A204.1 (cell line): ENCODE measurements around the gene TBC1D4.
"Not testable (repeated sequence)": the region's sequence is repeated elsewhere in the genome, so short reads cannot be mapped to it uniquely, and the experiment has no call there.

Experiments
- FAIRE-seq: peaks from 2 replicates; lab custom pipeline; 2012; peaks lifted over from hg19 to GRCh38; lab: Jason Lieb, UNC

TBC1D4 gene

GRCh38 chr13:75445717-75446499 is 36.1 kb downstream of the TBC1D4 start:
- no peak for FAIRE-seq

DNA sequence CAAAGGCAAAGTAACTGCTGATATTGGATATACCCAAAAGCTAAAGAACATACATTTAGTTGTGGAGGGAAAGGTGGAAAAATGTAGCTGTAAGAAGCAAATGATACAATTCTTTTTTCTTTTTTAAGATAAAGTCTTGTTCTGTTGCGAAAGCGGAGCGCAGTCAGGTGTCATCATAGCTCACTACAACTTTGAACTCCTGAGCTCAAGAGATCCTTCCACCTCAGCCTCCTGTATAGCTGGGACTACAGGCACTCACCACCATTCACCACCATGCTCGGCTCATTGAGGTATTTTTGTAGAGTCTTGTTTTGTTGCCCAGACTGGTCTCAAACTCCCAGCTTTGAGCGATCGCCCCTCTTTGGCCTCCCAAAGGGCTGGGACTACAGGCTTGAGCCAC is 38.0 kb downstream of the TBC1D4 start:
- FAIRE-seq = no peak

GRCh38 chr13:75443356-75443958 is 38.5 kb downstream of the TBC1D4 start:
- no peak for FAIRE-seq

DNA sequence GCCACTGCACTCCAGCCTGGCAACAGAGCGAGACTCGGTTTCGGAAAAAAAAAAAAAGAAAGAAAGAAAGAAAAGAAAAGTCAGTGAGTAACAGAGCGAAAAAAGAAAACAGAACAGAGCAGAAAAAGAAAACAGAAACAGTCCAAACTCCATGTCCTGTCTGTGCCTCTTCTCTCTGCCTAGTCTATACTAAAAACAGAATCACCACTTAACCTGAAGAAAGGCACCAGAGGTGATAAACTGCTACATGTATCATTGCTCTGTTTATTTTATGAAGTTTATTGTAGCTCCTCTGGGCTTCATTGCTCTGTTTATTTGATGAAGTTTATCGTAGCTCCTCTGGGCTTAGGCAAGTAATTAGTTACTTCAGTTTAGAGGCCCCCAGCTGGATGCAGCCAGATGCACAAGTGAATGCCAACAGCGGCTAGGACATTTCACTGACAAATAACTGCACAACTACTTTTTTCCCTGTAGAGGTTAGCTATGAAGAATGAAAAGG is 39.2 kb downstream of the TBC1D4 start:
- FAIRE-seq = no peak

DNA sequence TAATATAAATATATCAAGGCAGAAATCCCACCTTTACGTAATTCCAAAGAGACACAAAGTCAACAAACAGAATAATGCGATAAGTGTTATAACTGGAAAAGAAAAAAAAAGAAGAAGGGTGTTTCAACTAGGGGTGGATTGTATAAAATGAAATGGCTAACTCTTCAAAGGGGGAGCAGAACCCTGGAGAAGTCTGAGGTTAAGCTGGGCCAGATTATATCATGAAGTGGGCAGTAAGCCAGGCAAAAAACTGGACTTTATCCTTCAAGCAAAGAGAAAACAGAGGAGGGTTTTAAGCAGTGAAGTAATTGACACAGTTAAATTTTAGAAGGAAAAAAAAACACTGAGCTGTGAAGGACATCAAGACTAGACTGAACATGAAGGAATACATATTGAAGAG is 41.9 kb downstream of the TBC1D4 start:
- FAIRE-seq = no peak

DNA sequence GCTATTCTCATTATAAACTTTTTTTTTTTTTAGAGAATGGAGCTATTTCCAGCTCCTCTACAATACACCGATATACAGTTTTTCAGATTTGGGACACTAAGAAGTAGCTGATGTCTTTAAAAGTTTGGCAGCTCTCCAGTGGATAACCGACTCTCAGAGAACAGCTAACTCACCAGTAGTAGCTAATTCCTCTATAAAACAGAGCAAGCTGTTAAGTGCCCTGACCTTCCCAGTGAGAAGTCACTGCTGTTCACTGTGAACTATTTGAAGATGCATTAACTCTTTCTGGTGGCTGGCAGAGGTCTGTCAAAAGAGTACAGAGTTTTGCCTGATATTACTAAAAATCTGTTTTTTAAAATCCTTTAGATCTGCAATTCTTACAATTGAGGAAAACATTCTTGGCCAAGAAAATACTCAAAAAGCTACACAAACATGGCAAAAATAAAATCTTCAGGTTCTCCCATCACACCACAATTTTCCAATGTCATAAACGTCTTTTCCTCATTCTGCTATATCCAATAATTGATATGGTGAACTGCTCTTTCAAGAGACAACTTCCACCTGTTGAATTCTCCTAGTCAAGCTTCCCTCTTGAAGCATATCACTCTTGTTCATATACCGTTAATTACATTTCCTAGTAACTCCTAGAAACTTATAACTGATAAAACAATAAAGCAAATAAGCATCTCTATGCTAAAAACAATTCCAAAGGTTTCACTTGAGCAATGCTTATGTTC is 44.2 kb downstream of the TBC1D4 start:
- no peak for FAIRE-seq

- FAIRE-seq = not testable (repeated sequence)
These were observed 47.8 kb downstream of the TBC1D4 start for GRCh38 chr13:75434126-75434525.

- no peak for FAIRE-seq
These were observed 49.1 kb downstream of the TBC1D4 start for GRCh38 chr13:75432811-75433244.

DNA sequence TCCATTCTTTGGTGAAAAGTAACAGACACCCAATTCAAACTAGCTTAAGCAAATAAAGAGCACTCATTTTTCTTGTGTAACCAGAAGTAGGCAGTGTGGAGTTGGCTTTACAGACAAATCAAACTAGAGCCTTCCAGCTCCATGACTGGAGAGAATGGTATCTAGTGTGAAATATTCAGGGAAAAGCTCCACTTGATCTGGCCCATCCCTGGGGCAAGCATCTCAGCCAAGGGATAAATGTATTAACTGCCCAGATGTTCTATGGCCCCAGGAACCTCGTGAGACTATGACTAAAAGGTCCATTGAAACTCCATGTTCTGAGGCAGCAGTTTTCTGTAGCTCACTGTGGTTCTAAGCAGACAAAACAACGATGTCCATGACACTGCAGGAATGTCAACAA is 49.9 kb downstream of the TBC1D4 start:
- no peak for FAIRE-seq

- no peak for FAIRE-seq
These were observed 51.3 kb downstream of the TBC1D4 start for GRCh38 chr13:75430436-75431209.

DNA sequence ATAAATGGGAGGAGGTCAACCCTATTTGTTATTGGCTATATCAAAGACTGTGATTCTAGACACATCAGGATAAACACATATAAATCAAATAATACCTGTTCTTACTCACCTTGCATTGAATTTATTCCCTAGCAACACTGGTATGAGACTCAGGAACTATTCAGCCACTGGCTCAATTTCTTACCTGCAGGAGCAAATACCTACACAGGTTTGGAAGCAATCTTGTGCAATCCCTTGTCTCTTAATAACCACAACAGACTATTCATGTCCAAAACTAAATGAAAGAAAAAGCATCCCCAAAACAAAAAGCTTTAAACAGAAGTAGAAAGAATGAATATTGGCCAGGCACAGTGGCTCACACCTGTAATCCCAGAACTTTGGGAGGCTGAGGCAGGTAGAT is 55.5 kb downstream of the TBC1D4 start:
- no peak for FAIRE-seq

DNA sequence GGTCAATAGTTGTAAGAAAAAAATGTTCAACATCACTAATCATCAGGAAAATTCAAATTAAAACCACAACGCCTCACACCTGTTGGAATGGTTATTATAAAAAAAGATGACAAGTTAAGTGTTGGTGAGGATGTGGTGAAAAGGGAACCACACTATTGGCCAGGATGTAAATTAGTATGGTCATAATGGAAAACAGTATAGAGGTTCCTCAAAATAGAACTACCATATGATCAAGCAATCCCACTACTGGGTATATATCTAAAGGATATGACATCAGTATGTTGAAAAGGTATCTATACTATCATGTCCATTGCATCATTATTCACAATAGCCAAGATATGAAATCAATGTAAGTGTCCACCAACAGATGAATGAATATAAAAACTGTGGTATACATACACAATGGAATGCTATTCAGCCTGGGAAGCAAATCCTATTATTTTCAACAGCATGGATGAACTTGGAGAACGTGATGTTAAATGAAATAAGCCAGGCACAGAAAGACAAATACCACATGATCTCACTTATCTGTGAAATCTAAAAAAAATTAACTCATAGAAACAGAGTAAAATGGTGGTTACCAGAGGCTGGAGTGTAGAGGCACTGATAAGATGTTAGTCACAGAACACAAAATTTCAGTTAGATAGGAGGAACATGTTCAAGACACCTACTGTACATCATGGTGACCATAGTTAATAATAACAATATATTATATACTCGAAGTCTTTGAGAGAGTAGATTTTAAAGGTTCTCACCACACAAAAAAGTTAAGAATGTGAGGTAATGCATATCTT is 56.6 kb downstream of the TBC1D4 start:
- no peak for FAIRE-seq

GRCh38 chr13:75423946-75424345 is 58.0 kb downstream of the TBC1D4 start:
- no peak for FAIRE-seq

DNA sequence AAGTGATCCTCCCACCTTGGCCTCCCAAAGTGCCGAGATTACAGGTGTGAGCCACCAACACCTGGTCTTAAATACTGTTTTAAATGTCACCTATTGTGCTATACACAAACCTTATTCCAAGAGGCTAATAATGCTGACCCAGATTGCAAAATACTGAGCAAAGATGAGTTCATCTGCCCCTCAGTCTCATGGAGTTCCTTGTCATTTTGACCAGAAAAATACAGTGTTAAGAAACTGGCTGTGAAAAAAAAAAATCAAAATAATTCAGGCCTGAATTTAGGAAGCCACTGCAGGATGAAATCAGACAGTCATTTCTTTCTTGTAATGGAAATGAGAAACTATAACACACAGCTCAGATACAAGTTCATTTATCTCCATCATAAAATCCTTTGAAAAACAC is 59.9 kb downstream of the TBC1D4 start:
- no peak for FAIRE-seq

DNA sequence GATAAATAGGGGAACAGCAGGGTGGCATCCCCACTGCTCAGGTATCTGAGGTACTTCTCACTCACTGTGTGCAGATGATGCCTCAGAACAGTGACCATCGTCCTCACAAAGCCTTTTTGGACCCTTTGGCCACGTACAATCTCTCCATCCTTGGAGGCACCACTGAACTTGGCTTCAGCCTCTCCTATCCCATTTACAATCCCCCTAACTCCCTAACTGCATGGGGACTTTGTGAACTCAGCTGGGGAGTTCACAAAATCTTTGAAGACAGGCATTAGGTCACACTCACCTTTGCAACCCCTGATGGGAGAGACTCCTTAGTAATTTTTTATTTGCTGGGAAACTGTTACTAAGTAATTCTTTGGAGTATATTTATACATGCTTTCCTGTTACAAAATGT is 60.8 kb downstream of the TBC1D4 start:
- FAIRE-seq = no peak

DNA sequence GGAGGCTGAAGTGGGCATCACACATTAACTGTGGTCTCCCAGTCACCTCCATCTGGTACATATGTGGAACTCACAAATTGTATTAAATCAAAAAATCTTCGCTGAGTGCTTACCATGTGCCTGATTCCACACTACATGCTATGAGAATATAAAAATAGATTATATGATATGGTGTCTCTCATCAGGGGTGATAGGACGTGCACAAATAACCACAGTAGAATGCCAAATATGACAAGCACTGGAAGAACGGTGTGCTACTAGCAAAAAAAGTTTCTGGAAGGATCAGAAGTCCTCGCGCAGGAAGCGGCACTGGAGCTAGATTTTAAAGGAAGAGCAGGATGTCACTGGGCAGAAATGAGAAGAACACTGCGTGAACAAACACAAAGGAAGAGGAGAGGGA is 62.3 kb downstream of the TBC1D4 start:
- no peak for FAIRE-seq

- no peak for FAIRE-seq
These were observed 63.0 kb downstream of the TBC1D4 start for GRCh38 chr13:75418997-75419396.

GRCh38 chr13:75418186-75418843 is 63.7 kb downstream of the TBC1D4 start:
- FAIRE-seq = no peak

DNA sequence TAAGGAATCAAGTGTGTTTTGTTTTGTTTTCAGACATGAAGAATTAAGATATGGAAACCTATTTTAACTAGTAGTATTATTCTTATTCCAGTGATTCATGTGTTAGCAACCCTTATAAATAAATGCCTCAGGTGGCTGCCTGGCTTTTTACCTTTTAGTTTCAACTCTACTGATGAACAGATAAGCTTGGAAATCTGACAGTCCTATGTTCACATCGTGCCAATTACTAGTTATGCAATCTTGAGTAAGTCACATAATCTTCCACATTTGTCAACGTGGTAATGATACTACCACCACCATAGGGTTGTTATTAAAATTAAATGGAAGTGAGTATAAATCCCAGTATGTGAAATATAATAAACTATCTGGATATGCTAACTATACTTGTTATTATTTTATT is 64.3 kb downstream of the TBC1D4 start:
- no peak for FAIRE-seq

DNA sequence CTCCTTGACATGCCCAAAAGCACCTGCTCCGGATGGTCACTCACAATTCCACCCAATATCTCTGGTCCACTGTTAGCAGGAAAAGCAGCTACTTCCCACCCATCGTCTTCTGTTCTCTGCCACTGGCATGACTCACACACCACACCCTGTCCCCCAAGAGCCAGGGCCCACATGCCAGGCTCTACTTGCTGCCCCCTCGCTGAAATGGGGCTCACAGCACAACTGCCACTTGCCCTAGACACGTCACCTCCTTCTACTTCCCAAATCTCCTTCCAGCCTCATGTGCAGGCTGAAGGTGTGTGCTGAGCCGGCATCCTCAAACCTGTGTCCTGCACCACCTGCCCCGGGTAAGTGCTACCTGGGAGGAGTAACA is 65.0 kb downstream of the TBC1D4 start:
- FAIRE-seq = no peak
